ENCODE results near the gene PDE2A.
"Not testable (repeated sequence)": the region's sequence is repeated elsewhere in the genome, so short reads cannot be mapped to it uniquely, and the experiment has no call there.

The PDE2A gene

GRCh38 chr11:72568861-72569260, 105.4 kb downstream of the PDE2A start:
- H3K27me3 ChIP-seq (replicated peaks; ENCODE audit: control insufficient read depth, insufficient read depth, low read length), result no peaks in the 10 kb centered on the region
- no peaks in the 10 kb centered on the region for H3K36me3 ChIP-seq (ENCODE audit: control insufficient read depth, insufficient read depth, low read length)
- H3K4me3 ChIP-seq (replicated peaks; ENCODE audit: low read depth, low read length), result no peak overlapping the region
- TF ChIP-seq CTCF (IDR thresholded peaks at IDR 0.05; ENCODE audit: insufficient read depth, low read length, poor library complexity, severe bottlenecking), result no peak
- no peak for DNase-seq (ENCODE audit: extremely low read depth, insufficient read length)

- Histone ChIP-seq H3K27me3 (replicated peaks; ENCODE audit: control insufficient read depth, insufficient read depth, low read length) (no peaks in the 10 kb centered on the region; the same call in 1 of the 2 replicates), H3K36me3 (ENCODE audit: control insufficient read depth, insufficient read depth, low read length) (no peaks in the 10 kb centered on the region), H3K4me3 (replicated peaks; ENCODE audit: low read depth, low read length) (no peak overlapping the region)
- DNase-seq (ENCODE audit: extremely low read depth, insufficient read length), result no peak
- TF ChIP-seq CTCF (IDR thresholded peaks at IDR 0.05; ENCODE audit: insufficient read depth, low read length, poor library complexity, severe bottlenecking), result no peak
These were observed 111.8 kb downstream of the PDE2A start for GRCh38 chr11:72562431-72562830.

GRCh38 chr11:72561856-72562255, 112.4 kb downstream of the PDE2A start:
- H3K4me3 ChIP-seq (replicated peaks; ENCODE audit: low read depth, low read length), result no peak overlapping the region
- no peaks in the 10 kb centered on the region; the same call in 1 of the 2 replicates for H3K27me3 ChIP-seq (replicated peaks; ENCODE audit: control insufficient read depth, insufficient read depth, low read length)
- TF ChIP-seq CTCF (IDR thresholded peaks at IDR 0.05; ENCODE audit: insufficient read depth, low read length, poor library complexity, severe bottlenecking), result no peak
- no peak for DNase-seq (ENCODE audit: extremely low read depth, insufficient read length)
- H3K36me3 ChIP-seq (ENCODE audit: control insufficient read depth, insufficient read depth, low read length), result no peaks in the 10 kb centered on the region

GRCh38 chr11:72560864-72561263, 113.4 kb downstream of the PDE2A start:
- not testable (repeated sequence) for H3K36me3 ChIP-seq (ENCODE audit: control insufficient read depth, insufficient read depth, low read length); DNase-seq (ENCODE audit: extremely low read depth, insufficient read length); H3K27me3 ChIP-seq (replicated peaks; ENCODE audit: control insufficient read depth, insufficient read depth, low read length); H3K4me3 ChIP-seq (replicated peaks; ENCODE audit: low read depth, low read length)

- Histone ChIP-seq H3K36me3 (ENCODE audit: control insufficient read depth, insufficient read depth, low read length) (no peaks in the 10 kb centered on the region), H3K4me3 (replicated peaks; ENCODE audit: low read depth, low read length) (no peak overlapping the region), H3K27me3 (replicated peaks; ENCODE audit: control insufficient read depth, insufficient read depth, low read length) (peaks cover 2% of the 10 kb centered on the region)
- TF ChIP-seq CTCF (IDR thresholded peaks at IDR 0.05; ENCODE audit: insufficient read depth, low read length, poor library complexity, severe bottlenecking), result no peak
- no peak for DNase-seq (ENCODE audit: extremely low read depth, insufficient read length)
These were observed 117.8 kb downstream of the PDE2A start for GRCh38 chr11:72556433-72556832.

- not testable (repeated sequence) for H3K4me3 ChIP-seq (replicated peaks; ENCODE audit: low read depth, low read length); H3K36me3 ChIP-seq (ENCODE audit: control insufficient read depth, insufficient read depth, low read length); H3K27me3 ChIP-seq (replicated peaks; ENCODE audit: control insufficient read depth, insufficient read depth, low read length); DNase-seq (ENCODE audit: extremely low read depth, insufficient read length)
These were observed 119.2 kb downstream of the PDE2A start for GRCh38 chr11:72555014-72555522.

GRCh38 chr11:72553706-72554105, 120.5 kb downstream of the PDE2A start:
- peaks cover 2% of the 10 kb centered on the region for H3K27me3 ChIP-seq (replicated peaks; ENCODE audit: control insufficient read depth, insufficient read depth, low read length)
- no peak for DNase-seq (ENCODE audit: extremely low read depth, insufficient read length)
- no peaks in the 10 kb centered on the region for H3K36me3 ChIP-seq (ENCODE audit: control insufficient read depth, insufficient read depth, low read length)
- TF ChIP-seq CTCF (IDR thresholded peaks at IDR 0.05; ENCODE audit: insufficient read depth, low read length, poor library complexity, severe bottlenecking), result peak; percentile 51
- no peak overlapping the region for H3K4me3 ChIP-seq (replicated peaks; ENCODE audit: low read depth, low read length)
